Nephron progenitor cell (in vitro differentiated cells): Measurements from ENCODE around the gene PADI3.
A peak's percentile ranks its signal among the peaks of the same experiment; 100 is the strongest.

Experiments used
- DNase-seq: peaks from one replicate; pipeline ENCODE4 v3.0.0; 2021
- H3K27ac Mint-ChIP-seq: 2 replicates; pipeline ENCODE4 v1.8.0; 2021; ENCODE audit warnings: mild to moderate bottlenecking, moderate library complexity, mixed read lengths
- H3K27me3 Mint-ChIP-seq: 2 replicates; pipeline ENCODE4 v1.8.0; 2021; ENCODE audit warnings: mild to moderate bottlenecking, low read depth, mixed read lengths; ENCODE audit not compliant: poor library complexity
- H3K36me3 Mint-ChIP-seq: 2 replicates; pipeline ENCODE4 v1.8.0; 2021; ENCODE audit warnings: low read depth, mixed read lengths
- H3K4me1 Mint-ChIP-seq: 2 replicates; pipeline ENCODE4 v1.8.0; 2021; ENCODE audit warnings: mixed read lengths
- H3K4me3 Mint-ChIP-seq: 2 replicates; pipeline ENCODE4 v1.8.0; 2021; ENCODE audit warnings: mild to moderate bottlenecking, moderate library complexity, mixed read lengths
- H3K9me3 Mint-ChIP-seq: 2 replicates; pipeline ENCODE4 v1.8.0; 2021; ENCODE audit warnings: mild to moderate bottlenecking, moderate library complexity, mixed read lengths
- CTCF ChIP-seq: fragments of 200-600 bp; sonication (generic); IDR thresholded peaks from 2 replicates; pipeline ENCODE4 v1.5.0; 2021; ENCODE audit warnings: antibody characterized with exemption

PADI3 gene

DNA sequence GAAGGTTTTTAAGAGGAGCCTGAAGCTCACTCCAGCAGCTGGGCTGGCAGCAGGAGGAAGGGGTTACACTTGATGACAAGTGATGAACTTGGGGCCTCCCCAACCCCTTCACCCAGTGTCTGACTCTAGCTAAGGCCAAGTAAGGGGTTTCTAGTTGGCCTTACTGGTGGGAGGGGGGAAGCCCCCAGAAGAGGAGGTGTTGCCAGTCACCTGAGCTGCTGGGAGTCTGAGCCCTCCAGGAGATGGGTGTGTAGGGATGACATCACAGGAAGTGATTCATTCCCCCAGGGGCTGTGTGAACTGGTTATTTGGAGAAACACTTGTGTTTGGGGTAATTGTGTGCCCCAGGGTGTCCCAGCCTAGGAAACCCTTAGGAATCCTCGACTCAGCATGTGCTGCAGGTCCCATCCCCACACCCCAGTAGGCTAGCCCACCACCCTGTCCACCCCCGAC lies 40.9 kb upstream of the PADI3 start:
- Mint-ChIP-seq H3K36me3 (no peaks in the 10 kb centered on the region), H3K9me3 (no peaks in the 10 kb centered on the region), H3K27ac (no peak overlapping the region), H3K27me3 (peaks cover 24% of the 10 kb centered on the region), H3K4me3 (no peak overlapping the region), H3K4me1 (peaks cover 81% of the 10 kb centered on the region)
- TF ChIP-seq CTCF = no peak
- DNase-seq = no peak

GRCh38 chr1:17208546-17208945 lies 40.4 kb upstream of the PADI3 start:
- Mint-ChIP-seq H3K4me3 (peak overlapping the region; percentile 32), H3K36me3 (no peaks in the 10 kb centered on the region), H3K4me1 (peaks cover 85% of the 10 kb centered on the region), H3K9me3 (no peaks in the 10 kb centered on the region), H3K27ac (peak overlapping the region; percentile 93), H3K27me3 (peaks cover 21% of the 10 kb centered on the region)
- no peak for DNase-seq
- TF ChIP-seq CTCF = no peak

DNA sequence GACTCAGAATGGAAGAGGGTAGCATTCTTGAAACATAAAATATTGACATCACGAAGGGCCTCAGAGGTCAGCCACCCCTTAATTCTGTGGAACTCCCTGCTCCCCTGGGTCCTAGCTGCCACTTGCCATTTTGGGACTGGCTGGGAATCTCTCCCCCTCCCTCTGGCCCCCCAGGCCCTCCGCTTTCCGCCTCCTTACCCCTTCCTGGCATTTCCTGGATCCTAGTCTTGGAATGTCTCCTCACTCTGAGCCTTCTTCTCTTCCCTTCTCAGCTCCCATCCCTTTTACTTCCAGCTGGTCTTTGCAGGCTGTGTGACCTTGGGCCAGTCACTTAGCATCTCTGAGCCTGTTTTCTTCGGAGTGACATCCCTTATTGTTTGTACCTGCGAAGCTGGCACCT lies 39.5 kb upstream of the PADI3 start:
- H3K9me3 Mint-ChIP-seq = no peaks in the 10 kb centered on the region
- H3K4me3 Mint-ChIP-seq = no peak overlapping the region
- peaks cover 14% of the 10 kb centered on the region for H3K27me3 Mint-ChIP-seq
- H3K36me3 Mint-ChIP-seq = no peaks in the 10 kb centered on the region
- no peak for DNase-seq
- H3K27ac Mint-ChIP-seq = peak overlapping the region; percentile 93
- peaks cover 93% of the 10 kb centered on the region for H3K4me1 Mint-ChIP-seq
- TF ChIP-seq CTCF = no peak

- DNase-seq = no peak
- Mint-ChIP-seq H3K36me3 (no peaks in the 10 kb centered on the region), H3K4me3 (no peak overlapping the region), H3K9me3 (no peaks in the 10 kb centered on the region), H3K4me1 (peaks cover 93% of the 10 kb centered on the region), H3K27ac (no peak overlapping the region), H3K27me3 (peaks cover 7% of the 10 kb centered on the region)
- no peak for TF ChIP-seq CTCF
These were observed 38.7 kb upstream of the PADI3 start for GRCh38 chr1:17210176-17210575.

GRCh38 chr1:17211377-17211776 lies 37.5 kb upstream of the PADI3 start:
- Mint-ChIP-seq H3K4me3 (no peak overlapping the region), H3K27me3 (peaks cover 11% of the 10 kb centered on the region), H3K9me3 (no peaks in the 10 kb centered on the region), H3K4me1 (peaks cover 93% of the 10 kb centered on the region), H3K27ac (no peak overlapping the region), H3K36me3 (no peaks in the 10 kb centered on the region)
- no peak for DNase-seq
- TF ChIP-seq CTCF = no peak

- Mint-ChIP-seq H3K4me3 (no peak overlapping the region), H3K36me3 (no peaks in the 10 kb centered on the region), H3K4me1 (peaks cover 88% of the 10 kb centered on the region), H3K27me3 (peaks cover 9% of the 10 kb centered on the region), H3K9me3 (no peaks in the 10 kb centered on the region), H3K27ac (peak overlapping the region; percentile 81)
- no peak for TF ChIP-seq CTCF
- DNase-seq = no peak
These were observed 36.9 kb upstream of the PADI3 start for GRCh38 chr1:17212009-17212408.
